Erythroblast (primary cell): ENCODE results near the gene SPTBN1.

ENCODE experiments used
- DNase-seq, 2 experiments: peaks; one replicate each; lab custom pipeline; 2025; lab: John Stamatoyannopoulos, UW
- GATA1 ChIP-seq: IDR thresholded peaks from 2 replicates; pipeline ENCODE4 v1.6.1; 2011; ENCODE audit warnings: low read depth, mild to moderate bottlenecking, control low read depth, low read length, moderate library complexity
- POLR2A ChIP-seq: IDR thresholded peaks from 2 replicates; pipeline ENCODE4 v1.6.1; 2011; ENCODE audit warnings: mild to moderate bottlenecking, low read length

The SPTBN1 gene

DNA sequence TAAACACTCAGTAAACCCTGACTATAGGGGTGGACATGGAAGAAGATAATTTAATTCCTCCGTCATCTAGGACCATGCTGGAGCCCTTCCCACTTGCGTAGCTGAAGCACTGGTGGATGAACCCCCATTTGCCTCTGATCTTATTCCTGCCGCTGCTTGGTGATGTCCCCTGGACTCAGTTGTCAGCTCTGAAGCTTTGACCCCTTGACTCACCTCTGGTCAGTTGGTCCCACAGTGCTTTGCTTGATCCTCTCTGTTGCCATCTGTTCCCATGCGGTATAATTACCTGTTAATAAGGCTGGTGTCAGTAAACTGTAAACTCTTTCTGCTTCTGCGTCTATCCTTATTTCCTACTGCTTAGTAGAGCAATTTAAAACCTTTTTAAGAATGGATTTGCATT is 126.9 kb downstream of the SPTBN1 start:
- DNase-seq: no peak
- no peak for TF ChIP-seq GATA1
- no peak for TF ChIP-seq POLR2A

GRCh38 chr2:54584598-54584997 is 128.5 kb downstream of the SPTBN1 start:
- TF ChIP-seq GATA1: no peak
- TF ChIP-seq POLR2A: no peak

GRCh38 chr2:54585136-54585733 is 129.1 kb downstream of the SPTBN1 start:
- TF ChIP-seq GATA1 (no peak), POLR2A (no peak)
- DNase-seq: no peak

More at GRCh38 chr2:54584598-54584997, 128.5 kb downstream of the SPTBN1 start:
- DNase-seq: no peak

GRCh38 chr2:54586062-54586461 is 129.9 kb downstream of the SPTBN1 start:
- TF ChIP-seq POLR2A (no peak), GATA1 (no peak)
- DNase-seq: no peak

DNA sequence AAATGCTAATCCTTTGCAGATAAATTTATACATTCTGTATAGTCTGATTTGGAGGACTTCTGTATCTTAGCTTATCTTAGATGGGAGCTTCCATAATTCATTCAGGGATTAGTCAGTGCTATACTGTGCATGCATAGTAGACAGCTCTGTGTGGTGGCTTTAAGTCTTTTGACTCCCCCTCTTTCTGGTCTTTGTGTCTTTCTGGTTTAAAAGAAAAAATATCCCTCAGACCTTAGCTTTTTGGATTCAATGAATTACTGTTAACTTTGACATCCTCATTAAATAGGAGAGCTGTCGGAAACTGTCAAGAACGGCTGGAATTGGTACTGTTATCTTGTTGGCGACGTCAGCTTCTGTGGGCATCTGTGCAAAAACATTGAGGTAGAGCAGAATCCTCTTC is 130.4 kb downstream of the SPTBN1 start:
- no peak for DNase-seq
- no peak for TF ChIP-seq POLR2A
- no peak for TF ChIP-seq GATA1

DNA sequence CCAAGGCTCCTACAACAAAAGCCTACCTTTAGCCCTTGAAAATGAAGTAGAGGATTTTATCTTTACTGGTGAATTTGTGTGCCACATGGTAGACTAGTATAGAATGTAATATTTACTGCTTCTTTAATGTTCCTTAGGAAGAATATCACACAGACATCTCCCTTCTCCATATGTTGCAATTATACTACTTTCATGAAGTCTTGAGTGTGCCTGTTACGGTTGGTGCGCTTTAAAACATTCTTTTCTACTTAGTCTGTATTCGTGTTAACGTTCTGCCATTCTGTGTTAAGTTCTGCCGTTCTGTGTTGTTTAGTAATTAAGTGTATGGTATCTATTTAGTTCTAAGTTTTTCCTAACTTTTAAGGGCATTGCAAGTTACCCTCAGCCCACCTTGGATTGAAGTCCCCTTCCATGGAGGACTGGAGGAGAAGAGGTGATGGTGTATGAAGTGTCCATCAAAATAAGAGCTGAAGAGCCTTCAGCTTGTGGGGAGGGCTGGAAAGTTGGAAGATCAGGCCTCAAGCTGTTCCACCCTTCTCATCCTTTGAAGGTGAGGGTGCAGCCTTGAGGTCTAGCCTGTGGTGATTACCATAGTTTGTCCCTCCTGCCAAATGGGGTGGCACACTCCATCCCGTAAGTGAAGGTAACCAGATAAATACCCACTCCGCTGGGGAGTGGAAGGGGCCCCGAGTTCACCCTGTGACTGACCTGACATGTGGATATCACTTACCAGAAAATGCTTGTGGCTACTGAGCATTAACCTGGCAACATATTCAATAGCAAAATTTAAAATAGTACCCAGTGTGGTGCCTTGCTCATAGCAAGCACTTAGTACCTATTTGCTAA is 131.3 kb downstream of the SPTBN1 start:
- no peak for DNase-seq
- TF ChIP-seq POLR2A (no peak), GATA1 (no peak)

DNA sequence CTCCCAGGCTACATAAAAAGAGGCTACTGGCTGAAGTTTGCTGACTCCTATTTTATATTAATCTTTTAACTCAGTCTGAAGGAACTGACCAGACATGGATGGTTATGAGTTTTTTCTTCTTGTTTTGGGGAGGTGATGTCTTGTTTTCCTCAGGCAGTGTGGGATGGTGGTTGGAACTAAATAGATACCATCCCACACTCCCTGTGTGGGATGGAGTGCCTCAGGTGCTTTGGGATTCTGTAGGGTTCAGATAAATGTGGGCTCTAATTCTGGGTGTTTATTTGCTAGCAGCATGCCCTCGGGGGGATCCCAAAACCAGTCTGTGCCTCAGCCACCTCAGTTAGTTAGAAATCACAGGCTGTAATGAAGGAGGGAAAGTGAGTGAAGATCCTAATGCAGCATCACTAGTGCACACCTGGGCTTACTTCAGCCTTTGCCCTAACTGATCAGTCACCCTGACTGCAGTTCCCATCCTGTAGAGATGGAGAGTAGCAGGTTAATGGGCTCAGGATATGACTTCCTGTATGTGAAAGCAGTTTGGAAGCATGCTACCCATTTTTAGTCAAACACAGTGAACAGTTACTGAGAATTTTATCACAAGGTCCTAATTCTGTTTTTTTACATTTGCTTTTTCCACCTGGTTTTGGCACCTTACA is 132.2 kb downstream of the SPTBN1 start:
- TF ChIP-seq GATA1: no peak
- no peak for TF ChIP-seq POLR2A
- no peak for DNase-seq

- no peak for DNase-seq
- no peak for TF ChIP-seq GATA1
- no peak for TF ChIP-seq POLR2A
Measured at GRCh38 chr2:54589038-54589339, 132.9 kb downstream of the SPTBN1 start.

DNA sequence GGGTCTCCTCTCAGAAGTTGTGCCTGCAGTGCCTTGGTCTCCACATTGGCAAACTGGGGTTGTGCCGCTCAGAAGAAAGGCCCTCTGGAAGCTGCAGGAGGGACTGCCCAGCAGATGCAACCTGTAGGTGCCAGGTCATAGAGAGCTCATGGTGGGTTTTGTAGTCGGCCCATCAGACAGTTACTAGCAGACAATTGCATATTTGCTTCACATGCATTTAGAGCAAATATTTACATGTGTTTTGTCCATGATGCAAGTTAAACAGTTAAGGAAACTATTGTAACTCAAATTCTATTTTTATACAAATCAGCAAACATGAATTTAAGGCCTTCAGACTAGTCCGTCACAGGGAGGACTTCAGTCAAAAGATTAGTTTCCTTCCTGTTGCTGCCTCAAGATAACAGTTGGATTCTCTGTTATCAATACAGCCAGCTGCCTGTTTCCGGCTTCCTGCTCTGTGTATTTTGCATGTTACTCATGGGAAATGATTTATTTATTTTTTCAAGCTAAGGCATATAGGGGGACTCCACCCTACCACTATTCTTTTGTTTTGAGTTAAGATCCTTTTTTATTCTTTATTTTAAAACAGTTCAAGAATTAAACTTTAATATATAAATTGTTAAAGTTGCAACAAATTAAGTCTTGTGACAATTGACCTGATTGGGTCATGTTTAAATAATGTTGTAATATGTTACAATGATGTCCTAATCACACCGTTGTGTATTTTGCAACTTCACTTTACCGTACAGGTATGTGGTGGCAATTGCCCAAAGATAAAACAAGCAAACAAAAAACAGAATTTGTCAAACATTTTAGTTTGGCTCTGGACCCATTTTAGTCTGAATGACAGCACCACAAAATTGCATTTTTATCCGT is 133.5 kb downstream of the SPTBN1 start:
- DNase-seq: peak; percentile 65 to 80
- TF ChIP-seq POLR2A (no peak), GATA1 (no peak)

DNA sequence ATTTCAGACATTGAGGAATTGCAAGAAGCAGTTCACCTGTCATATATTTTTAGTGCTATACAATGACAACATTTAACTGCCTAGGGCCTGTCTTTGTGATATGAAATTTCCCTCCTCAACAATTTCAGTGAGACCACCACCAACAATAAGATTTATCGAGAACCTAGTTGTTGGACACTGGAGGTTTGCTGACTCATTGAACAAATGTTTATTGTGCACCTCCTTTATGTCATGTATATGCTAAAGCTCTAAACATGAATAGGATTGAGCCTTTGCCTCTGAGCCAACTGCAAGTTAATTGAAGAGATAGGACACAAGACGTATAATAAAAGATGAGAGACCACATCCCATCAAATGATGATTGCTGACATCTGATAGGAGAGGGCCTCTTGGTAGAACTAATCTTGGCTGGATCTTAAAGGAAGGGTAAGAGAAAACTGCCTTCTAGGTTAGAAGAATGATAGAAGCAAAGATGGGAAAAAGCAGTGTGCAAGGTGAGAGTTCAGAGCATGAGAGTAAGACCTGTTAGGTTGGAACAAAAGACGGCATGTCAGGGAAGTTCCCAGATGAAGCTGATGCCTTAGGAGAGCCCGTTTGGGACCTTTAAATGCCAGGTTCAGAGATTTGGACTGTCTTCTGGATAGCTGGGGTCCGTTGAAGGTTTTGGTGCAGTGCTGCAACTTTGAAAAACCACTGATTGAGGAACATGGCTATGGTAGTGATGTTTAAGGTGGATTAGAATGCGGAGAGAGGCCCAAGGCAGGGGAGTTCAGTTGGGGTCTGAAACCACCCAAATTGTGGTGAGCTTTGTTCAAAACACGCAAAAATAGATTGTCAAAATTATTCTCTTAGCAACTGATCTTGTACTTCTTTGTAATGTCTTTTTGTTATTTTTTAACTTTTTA is 134.3 kb downstream of the SPTBN1 start:
- TF ChIP-seq POLR2A: no peak
- no peak for TF ChIP-seq GATA1
- no peak for DNase-seq

DNA sequence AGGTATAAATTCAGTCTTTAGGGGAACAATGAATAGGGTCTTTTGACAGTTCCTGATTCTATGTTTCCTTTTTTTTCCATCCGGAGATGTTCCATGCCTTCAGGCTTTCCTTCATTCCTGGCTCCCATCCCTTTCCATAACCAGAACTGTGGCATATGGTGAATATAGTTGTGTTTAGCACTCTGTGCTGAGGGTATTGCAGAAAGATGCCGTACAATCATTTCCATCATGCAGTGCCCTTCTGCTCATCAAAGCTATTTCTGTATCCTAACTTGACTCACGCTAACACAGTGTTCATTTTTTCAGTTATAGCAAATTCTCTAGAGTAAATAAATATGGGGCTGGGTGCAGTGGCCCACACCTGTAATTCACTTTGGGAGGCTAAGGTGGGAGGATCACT is 135.4 kb downstream of the SPTBN1 start:
- TF ChIP-seq GATA1 (no peak), POLR2A (no peak)

DNA sequence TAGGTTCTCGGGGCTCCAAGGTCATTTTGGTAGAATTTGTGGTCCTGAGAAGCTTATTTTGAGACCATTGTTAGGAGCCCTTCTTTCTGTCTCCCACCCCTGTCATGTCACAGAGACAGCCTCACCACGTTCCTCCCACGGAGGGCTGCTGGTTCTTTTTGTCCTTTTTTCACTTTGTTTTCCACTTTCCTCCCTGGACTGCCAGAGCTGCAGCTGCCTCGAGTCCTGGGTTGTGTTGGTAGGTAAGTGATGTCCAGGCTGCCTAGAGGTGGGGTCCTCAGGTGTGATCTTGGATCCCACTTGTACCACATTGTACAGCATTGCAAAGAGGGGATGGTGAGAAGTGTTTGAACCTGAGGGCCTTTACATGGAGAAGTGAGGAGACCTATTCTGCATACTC is 137.1 kb downstream of the SPTBN1 start:
- TF ChIP-seq POLR2A (no peak), GATA1 (no peak)
- DNase-seq: no peak

More for the DNA sequence above, 135.4 kb downstream of the SPTBN1 start:
- no peak for DNase-seq
